HG03280 (cell line): ENCODE measurements around the gene PPP1R14C.

Experiments used
- ATAC-seq: cut with Tn5 transposase; IDR thresholded peaks from one replicate; pipeline ENCODE4 v1.9.1; 2021; ENCODE audit warnings: mild to moderate bottlenecking, moderate library complexity; ENCODE audit not compliant: unreplicated experiment

Gene PPP1R14C

GRCh38 chr6:150189122-150189521 lies 46.3 kb downstream of the PPP1R14C start:
- ATAC-seq, result no peak

- no peak for ATAC-seq
These were observed 49.0 kb downstream of the PPP1R14C start for GRCh38 chr6:150191809-150192208.

- ATAC-seq, result no peak
These were observed 51.4 kb downstream of the PPP1R14C start for GRCh38 chr6:150194195-150194594.

- no peak for ATAC-seq
These were observed 53.2 kb downstream of the PPP1R14C start for GRCh38 chr6:150195996-150196417.

- ATAC-seq, result no peak
These were observed 54.3 kb downstream of the PPP1R14C start for GRCh38 chr6:150196942-150197745.

- ATAC-seq, result no peak
These were observed 55.7 kb downstream of the PPP1R14C start for GRCh38 chr6:150198532-150198931.

- no peak for ATAC-seq
These were observed 56.4 kb downstream of the PPP1R14C start for GRCh38 chr6:150199241-150199640.

GRCh38 chr6:150200428-150201100 lies 57.7 kb downstream of the PPP1R14C start:
- no peak for ATAC-seq

- ATAC-seq, result no peak
These were observed 58.4 kb downstream of the PPP1R14C start for GRCh38 chr6:150201285-150201684.

GRCh38 chr6:150201772-150202329 lies 59.0 kb downstream of the PPP1R14C start:
- ATAC-seq, result no peak

GRCh38 chr6:150202404-150202803 lies 59.6 kb downstream of the PPP1R14C start:
- ATAC-seq, result no peak

- no peak for ATAC-seq
These were observed 60.1 kb downstream of the PPP1R14C start for GRCh38 chr6:150202934-150203333.

GRCh38 chr6:150203378-150203777 lies 60.5 kb downstream of the PPP1R14C start:
- ATAC-seq, result no peak

GRCh38 chr6:150203871-150204545 lies 61.2 kb downstream of the PPP1R14C start:
- no peak for ATAC-seq

GRCh38 chr6:150204705-150205472 lies 62.0 kb downstream of the PPP1R14C start:
- no peak for ATAC-seq

- ATAC-seq, result no peak
These were observed 65.2 kb downstream of the PPP1R14C start for GRCh38 chr6:150207931-150208570.

GRCh38 chr6:150208611-150209352 lies 65.9 kb downstream of the PPP1R14C start:
- ATAC-seq, result no peak

- ATAC-seq, result no peak
These were observed 66.6 kb downstream of the PPP1R14C start for GRCh38 chr6:150209415-150209814.

- no peak for ATAC-seq
These were observed 69.1 kb downstream of the PPP1R14C start for GRCh38 chr6:150211700-150212511.
